NCI-H1092 treated with DMSO at 0.1 percent for 48 hours (cell line): ENCODE data around the gene APOC1.
A peak's percentile ranks its signal among the peaks of the same experiment; 100 is the strongest.
"Not testable (repeated sequence)": the region's sequence is repeated elsewhere in the genome, so short reads cannot be mapped to it uniquely, and the experiment has no call there.

Experiments used
- DNase-seq: peaks from one replicate; lab custom pipeline; 2025; lab: John Stamatoyannopoulos, UW

APOC1 gene

DNA sequence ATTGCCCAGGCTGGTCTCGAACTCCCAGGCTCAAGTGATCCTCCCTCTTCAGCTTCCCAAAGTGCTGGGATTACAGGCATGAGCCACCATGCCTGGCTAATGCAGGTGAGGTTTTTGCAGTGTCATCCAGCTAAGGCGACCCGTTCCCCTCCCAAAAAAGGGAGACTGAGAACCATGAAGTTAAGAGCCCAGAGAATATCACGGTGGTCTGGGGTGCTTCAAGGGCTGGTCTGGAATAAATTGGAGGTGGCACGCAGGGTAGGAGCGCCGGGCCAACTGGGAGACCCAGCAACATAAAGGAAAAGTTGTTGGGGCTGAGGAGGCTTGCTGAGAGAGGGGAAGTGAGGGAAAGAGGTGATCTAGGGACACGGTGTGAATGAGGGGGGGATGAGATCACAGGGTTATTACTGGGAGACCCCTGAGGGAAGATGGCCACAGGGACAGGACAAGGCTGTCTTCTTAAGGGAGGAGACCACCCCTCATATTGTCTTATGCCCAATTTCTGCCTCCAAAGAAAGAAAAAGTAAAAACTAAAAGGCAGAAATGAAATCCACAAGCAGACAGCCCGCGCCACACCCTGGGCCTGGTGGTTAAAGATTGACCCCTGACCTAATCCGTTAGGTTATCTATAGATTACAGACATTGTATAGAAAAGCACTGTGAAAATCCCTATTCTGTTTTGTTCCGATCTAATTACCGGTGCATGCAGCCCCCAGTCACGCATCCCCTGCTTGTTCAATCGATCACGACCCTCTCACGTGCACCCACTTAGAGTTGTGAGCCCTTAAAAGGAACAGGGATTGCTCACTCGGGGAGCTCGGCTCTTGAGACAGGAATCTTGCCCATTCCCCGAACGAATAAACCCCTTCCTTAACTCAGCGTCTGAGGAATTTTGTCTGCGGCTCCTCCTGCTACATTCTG is 636 bp upstream of the APOC1 start:
- DNase-seq, result not testable (repeated sequence)

DNA sequence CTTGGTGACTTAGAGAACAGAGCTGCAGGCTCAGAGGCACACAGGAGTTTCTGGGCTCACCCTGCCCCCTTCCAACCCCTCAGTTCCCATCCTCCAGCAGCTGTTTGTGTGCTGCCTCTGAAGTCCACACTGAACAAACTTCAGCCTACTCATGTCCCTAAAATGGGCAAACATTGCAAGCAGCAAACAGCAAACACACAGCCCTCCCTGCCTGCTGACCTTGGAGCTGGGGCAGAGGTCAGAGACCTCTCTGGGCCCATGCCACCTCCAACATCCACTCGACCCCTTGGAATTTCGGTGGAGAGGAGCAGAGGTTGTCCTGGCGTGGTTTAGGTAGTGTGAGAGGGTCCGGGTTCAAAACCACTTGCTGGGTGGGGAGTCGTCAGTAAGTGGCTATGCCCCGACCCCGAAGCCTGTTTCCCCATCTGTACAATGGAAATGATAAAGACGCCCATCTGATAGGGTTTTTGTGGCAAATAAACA is 9.9 kb downstream of the APOC1 start:
- DNase-seq, result no peak

DNA sequence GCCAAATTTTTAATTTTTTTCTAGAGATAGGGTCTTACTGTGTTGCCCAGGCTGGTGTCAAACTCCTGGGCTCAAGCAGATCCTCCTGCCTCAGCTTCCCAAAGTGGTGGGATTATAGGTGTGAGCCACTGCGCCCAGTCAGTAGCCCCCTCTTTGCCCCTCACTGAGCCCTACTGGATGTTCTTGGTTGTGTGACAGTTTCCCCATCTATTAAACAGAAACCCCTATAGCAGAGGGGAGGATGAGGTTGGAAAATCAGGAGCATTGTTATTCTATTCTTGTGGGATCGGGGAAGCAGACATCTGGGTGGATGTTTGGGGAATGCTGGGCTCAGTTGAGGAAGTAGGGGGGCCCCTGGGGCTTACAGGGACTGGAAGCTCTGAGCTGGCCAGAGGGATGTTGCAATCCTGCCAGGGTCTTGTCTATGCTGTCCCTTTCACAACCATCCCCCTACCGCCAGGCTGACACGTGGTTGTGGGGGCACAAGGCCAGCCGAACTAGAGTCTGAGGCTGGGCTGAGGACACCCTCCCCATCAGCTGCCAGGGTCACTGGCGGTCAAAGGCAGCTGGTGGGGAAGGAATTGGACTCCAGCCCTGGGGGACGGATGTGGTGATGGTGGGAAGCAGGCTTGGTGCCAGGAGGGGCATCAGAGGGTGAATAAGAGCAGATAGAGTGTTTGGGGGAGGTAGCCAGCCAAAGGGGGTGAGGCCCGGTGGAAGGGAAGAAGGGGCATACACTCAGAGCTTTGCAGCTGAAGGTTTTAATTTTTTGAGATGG is 10.9 kb downstream of the APOC1 start:
- DNase-seq, result peak; percentile 37

DNA sequence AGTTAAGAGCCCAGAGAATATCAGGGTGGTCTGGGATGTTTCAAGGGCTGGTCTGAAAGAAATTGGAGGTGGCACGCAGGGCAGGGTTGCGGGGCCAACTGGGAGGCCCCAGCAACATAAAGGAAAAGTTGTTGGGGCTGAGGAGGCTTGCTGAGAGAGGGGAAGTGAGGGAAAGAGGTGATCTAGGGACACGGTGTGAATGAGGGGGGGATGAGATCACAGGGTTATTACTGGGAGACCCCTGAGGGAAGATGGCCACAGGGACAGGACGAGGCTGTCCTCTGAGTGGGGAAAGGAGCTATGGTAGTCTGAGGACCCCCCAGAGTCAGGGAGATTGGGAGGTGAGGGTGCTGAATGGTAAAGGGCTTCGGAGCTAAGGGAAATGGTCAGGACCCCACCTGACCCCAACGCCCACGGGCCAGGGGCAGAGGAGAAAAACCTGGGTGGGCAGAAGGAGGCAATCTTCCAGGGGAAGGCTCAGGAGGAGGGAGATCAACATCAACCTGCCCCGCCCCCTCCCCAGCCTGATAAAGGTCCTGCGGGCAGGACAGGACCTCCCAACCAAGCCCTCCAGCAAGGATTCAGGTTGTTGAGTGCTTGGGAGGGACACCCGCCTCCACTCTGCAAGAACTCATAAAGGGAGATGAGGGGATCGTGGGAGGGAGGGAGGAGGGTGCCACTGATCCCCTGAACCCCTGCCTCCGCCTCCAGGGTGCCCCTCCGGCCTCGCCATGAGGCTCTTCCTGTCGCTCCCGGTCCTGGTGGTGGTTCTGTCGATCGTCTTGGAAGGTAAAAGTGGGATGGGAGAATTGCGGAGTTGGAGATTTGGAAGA is 12.1 kb downstream of the APOC1 start:
- DNase-seq, result not testable (repeated sequence)

DNA sequence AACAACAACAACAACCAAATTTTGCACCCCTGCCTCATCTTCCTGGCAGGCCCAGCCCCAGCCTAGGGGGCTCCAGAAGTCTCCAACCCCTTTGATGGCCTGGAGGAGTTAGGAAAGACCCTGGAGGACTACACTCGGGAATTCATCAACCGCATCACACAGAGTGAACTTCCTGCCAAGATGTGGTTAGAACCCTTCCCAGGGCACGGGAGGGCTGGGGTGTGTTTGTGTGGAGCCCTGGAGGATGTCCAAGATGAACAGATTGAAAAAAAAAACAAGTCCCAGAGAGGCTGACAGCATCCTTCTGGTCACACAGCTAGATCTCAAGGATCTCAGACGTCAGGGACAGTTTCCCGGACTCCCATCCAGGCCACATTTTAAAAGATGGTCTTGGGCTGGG is 13.3 kb downstream of the APOC1 start:
- DNase-seq, result no peak

DNA sequence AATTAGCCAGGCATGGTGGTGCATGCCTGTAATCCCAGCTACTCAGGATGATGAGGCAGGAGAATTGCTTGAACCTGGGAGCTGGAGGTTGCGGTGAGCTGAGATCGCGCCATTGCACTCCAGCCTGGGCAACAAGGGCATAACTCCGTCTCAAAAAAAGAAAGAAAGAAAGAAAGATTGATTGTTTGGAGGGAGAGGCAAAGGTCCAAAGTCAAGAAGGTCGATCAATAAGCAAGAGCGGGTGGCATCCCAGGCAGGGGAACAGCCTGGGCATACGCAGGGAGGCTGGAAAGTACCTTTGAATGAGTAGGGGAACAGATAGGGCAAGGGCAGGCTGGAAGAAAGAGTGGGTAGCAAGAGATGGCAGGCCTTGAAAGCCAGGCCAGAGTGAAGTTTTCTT is 15.7 kb downstream of the APOC1 start:
- no peak for DNase-seq

DNA sequence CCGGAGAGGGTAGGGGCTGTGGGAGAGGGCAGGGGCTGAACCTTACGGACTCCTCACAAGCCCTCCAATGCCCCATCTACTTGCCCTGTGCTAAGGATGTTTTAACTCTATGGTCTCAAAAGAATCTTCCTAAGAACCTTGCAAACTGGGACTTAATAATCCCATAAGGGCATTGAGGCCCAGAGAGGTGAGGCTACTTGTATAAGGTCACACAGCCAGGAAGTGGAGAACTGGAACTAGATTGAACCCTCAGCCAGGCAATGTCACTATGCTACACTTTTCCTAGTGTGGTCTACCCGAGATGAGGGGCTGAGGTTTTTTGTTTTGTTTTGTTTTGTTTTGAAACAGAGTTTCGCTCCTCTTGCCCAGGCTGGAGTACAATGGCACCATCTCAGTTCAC is 17.1 kb downstream of the APOC1 start:
- no peak for DNase-seq

DNA sequence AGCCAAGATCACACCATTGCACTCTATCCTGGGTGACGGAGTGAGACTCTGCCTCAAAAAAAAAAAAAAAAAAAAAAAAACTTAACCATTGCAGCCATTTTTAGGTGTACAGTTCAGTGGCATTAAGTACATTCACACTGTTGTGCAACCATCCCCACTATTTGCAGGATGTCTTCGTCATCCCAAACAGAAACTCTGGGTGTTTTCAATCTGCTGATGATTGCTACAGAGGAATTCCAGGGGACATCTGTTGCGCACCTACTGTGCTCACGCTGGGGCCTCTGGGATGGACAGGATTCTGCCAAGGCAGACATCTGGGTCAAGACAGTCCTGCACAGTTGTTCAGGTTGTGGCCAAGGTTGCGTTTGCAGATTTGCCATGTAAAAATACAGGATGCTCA is 25.3 kb downstream of the APOC1 start:
- DNase-seq, result no peak

DNA sequence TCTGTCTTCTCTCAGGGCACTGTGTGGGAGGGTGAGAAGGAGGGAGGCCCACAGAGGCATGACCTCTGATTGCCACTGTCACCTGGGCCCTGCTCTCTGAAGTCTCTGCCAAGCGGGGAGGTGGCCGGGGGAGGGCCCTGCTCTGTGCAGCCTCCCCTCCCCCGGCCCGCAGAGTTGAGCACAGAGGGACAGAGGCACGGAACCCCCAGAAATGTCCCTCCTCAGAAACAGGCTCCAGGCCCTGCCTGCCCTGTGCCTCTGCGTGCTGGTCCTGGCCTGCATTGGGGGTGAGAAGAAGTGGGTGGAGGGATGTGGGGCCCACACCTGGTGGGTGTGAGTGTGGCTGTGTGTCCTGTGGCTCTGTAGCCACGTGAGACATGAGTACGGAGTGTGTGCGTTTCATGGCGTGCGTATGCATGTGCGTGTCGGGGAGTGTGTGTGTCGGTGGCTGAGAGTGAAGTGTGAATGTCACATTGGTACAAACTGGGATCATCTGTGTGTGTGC is 27.7 kb downstream of the APOC1 start, which contains the start of gene APOC4:
APOC4 (plus strand) TSS at position 171 of the 505 bp plus-strand sequence; CDS start at position 212, 41 bp downstream.
- DNase-seq, result no peak

DNA sequence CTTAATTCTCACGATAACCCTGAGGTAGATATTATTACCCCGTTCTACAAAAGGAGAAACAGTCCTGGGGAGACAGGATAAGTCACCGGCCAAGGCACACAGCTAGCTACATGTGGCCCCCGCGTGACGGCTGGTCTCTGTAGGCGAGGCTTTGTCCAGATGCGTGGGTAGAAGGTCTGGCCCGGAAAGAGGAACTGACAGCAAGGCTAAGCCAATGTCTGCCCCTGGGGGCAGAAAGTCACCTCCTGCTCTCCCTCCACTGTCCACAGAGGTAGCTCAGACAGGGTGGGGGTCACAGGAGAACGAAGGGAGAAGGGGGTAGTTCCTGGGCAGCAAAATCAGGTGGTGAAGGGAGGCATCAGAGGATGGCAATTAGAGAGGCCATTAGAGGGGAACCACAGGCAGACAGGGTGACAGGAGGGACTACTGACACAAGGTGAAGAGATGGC is 29.4 kb downstream of the APOC1 start:
- DNase-seq, result no peak

DNA sequence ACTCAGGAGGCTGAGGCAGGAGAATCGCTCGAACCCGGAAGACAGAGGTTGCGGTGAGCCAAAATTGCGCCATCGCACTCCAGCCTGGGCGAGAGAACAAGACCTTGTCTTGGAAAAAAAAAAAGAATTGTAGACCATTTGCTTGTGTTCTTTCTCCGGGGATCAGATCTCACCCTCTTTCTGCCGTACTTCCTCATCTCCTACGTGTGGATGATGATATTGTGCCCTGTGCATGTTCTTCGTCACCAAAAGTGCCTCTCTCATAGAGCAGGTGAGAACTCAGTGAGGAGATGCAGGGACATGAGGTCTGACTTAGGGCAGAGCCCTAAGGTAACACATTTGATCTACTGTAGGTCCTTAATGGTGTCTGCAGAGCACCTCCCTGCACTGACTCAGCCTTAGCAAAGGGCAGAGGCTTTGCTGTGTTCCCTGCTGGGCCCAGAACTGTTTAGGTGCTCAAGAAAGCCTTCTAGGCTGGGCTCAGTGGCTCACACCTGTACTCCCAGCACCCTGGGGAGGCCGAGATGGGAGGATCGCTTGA is 32.7 kb downstream of the APOC1 start:
- no peak for DNase-seq

DNA sequence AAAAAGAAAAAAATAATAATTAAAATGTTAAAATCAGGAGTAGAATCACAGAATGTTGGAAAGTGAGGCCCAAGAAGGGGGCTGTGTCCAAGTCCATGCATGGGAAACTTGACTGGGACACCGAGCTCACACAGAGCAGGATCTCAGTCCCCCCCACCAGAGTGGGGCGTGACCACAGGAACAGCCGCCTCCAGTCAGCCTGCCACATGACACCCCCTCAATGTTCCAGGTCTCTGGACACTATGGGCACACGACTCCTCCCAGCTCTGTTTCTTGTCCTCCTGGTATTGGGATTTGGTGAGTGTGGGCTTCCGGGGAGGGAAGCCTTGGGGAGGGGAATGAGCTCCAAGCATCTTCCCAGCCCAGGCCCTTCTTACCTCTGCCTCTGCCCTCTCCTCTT is 33.8 kb downstream of the APOC1 start:
- no peak for DNase-seq

DNA sequence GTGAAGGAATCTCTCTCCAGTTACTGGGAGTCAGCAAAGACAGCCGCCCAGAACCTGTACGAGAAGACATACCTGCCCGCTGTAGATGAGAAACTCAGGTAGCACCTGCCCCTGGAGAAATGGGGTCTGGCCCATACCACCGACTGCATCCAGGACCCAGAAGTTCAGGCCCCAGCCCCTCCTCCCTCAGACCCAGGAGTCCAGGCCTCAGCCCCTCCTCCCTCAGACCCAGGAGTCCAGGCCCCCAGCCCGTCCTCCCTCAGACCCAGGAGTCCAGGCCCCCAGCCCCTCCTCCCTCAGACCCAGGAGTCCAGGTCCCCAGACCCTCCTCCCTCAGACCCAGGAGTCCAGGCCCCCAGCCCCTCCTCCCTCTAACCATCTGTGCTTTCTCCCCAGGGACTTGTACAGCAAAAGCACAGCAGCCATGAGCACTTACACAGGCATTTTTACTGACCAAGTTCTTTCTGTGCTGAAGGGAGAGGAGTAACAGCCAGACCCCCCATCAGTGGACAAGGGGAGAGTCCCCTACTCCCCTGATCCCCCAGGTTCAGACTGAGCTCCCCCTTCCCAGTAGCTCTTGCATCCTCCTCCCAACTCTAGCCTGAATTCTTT is 34.5 kb downstream of the APOC1 start:
- DNase-seq, result no peak

DNA sequence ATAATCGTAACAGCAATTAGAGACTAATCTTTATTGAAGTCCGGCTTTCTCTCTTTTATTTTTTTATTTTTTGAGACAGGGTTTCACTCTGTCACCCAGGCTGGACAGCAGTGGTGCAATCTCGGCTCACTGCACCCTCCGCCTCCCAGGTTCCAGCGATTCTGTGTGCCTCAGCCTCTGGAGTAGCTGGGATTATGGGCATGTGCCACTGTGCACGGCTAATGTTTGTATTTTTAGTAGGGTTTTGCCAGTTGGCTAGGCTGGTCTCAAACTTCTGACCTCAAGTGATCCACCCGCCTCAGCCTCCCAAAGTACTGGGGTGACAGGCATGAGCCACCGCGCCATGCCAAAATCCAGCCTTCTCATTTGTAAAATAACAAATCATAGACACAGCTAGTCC is 35.1 kb downstream of the APOC1 start:
- no peak for DNase-seq

DNA sequence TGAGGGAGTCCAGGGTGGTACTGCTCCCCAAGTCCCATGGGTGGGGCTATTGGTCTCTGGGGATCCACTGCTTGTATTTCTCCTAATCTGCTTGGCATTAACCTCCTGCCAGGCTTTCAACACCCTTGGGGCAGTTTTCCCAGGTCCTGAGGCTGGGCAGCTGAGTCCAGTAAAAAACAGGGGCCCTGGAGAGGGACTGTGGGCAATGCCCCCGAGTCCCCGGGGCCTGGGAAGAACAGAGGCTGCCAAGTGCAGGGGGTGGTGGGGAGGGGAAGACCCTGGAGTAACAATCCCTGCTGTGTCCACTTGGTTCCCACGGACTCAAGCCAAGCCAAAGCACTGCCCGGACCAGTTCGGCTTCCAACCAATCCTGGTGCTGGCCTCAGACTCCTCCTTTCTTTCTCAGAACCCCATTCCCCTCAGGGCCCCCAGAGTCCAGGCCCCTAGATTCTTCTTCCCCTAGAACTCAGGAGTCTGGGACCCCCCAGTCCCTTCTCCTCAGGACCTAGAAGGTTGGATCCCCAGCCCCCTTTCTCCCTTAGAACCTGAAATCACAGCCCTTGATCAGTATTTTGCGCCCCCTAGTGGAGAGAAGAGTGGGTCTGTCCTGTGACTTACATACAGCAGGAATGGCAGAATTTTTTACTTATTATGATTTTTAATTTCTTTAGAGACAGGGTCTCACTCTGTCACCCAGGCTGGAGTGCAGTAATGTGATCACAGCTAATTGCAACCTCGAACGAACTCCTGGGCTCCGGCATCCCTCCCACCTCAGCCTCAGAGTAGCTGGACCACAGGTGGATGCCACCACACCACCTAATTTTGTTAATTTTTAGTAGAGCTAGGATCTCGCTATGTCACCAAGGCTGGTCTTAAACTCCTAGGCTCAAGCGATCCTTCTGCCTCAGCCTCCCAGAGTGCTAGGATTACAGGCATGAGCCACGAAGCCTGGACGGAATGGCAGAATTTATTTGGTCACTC is 37.1 kb downstream of the APOC1 start:
- peak; percentile 58 for DNase-seq

DNA sequence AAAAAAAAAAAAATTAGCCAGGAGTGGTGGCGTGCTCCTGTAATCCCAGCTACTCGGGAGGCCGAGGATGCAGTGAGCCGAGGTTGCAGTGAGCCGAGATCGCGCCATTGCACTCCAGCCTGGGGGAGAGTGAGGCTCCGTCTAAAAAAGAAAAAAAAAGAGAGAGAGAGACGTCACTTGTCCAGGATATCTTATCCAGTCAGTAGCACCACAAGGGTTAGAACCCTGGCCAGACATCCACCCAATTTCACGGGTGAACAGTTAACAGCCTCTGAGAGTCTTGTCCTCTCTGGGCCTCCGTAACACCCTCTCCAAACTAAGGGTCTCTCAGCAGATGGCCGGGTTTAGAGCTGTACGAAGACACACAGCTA is 39.9 kb downstream of the APOC1 start:
- no peak for DNase-seq

DNA sequence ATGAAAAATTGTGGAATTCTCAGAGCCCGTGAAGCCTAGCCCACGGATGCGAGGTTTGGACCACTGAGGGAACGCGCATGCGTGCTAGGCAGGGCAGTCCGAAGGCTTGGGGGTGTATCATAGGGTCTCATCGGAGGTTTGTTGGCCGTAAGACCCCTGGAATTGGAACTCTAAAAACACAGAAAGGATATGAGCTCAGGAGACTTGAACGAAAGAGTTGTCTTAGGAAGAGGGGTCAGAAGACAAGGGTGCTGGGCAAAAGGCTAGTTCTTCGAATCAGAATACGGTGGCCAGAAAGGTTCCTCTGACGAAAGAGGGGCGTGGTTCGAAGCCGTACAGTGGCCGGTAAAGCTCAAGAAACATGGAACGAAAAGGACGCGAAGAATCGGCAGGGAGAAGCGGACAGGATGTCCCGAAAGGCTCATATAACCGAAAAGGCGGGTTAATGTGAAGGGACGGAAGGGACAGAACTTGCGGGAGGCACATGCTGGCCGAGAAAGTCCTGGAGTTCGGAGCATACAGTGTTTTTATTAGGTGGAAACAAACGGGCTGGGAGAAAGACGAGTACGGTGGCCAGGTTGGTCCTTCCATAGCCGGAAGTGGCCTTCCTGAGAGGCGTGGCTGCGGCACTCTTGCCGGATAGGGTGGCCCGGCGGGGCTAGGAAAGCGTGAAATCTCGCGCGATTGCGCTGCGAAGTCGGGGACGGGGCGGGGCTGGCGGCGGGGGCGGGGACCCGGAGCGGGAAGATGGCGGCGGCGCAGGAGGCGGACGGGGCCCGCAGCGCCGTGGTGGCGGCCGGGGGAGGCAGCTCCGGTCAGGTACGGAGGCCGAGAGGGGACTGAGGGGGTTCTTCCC is 40.5 kb downstream of the APOC1 start, which contains the start of gene CLPTM1:
CLPTM1 (plus strand) TSS at position 732 of the 856 bp plus-strand sequence; CDS start at position 748, 16 bp downstream.
- peak; percentile 94 for DNase-seq
